T-cell (primary cell): ENCODE data around the gene CCDC70. TPM values are rescaled to one million over a fixed set of nuclear protein-coding genes. Genes with fewer than 3 reads are reported as not detected.

Experiments used
- ATAC-seq, 4 experiments: fragments of 200-7000 bp in 3 of 4; fragments of 150-1000 bp in 1 of 4; cut with Tn5 transposase; replicated peaks in 1 of 4; 1 replicate in 3 of 4; 2 replicates in 1 of 4; pipeline ENCODE4 v1.10.0; 2021; ENCODE audit warnings: moderate library complexity in 3 of 4, mild to moderate bottlenecking in 2 of 4, moderate number of reproducible peaks in 1 of 4
- CTCF ChIA-PET, 2 donors: fragments of 300-600 bp; sonication (Branson Sonifier 250); formaldehyde crosslinking; loops; one replicate each; lab custom pipeline; 2022; ENCODE audit warnings: antibody characterized with exemption in 2 of 2; lab: Charles Lee
- POLR2A ChIA-PET, 2 donors: fragments of 300-600 bp; sonication (Branson Sonifier 250); formaldehyde crosslinking; loops; one replicate each; lab custom pipeline; 2022; ENCODE audit warnings: antibody characterized with exemption in 2 of 2; lab: Charles Lee
- DNase-seq, 35 experiments: peaks; one replicate each; pipeline versions ENCODE4 v3.0.0 to v3.0.0-alpha.2; 2013 to 2023
- H3K27ac ChIP-seq: one replicate; pipeline ENCODE4 v1.5.1; 2013; ENCODE audit warnings: low read length
- H3K27me3 ChIP-seq, 2 experiments: replicated peaks in 1 of 2; 1 replicate in 1 of 2; 2 replicates in 1 of 2; pipeline versions ENCODE4 v1.6.1 to v1.7.0; 2013; ENCODE audit warnings: low read length in 1 of 2, mixed read lengths in 1 of 2; ENCODE audit not compliant: control insufficient read depth in 2 of 2, insufficient read depth in 2 of 2; ENCODE audit errors: extremely low read depth in 1 of 2
- H3K36me3 ChIP-seq, 2 donors: 1 replicate in 1 of 2; 2 replicates in 1 of 2; pipeline versions ENCODE4 v1.6.1 to v1.7.0; 2013; ENCODE audit warnings: low read length in 1 of 2; ENCODE audit not compliant: control insufficient read depth in 2 of 2, insufficient read depth in 1 of 2; ENCODE audit errors: extremely low read depth in 1 of 2
- H3K4me1 ChIP-seq, 2 experiments: 1 replicate in 1 of 2; 2 replicates in 1 of 2; pipeline versions ENCODE4 v1.6.1 to v1.7.0; 2013; ENCODE audit warnings: low read length in 2 of 2, mixed read lengths in 1 of 2; ENCODE audit not compliant: insufficient read depth in 2 of 2, control insufficient read depth in 1 of 2; ENCODE audit errors: extremely low read depth in 1 of 2
- H3K4me3 ChIP-seq, 2 donors: 1 replicate in 1 of 2; 2 replicates in 1 of 2; pipeline versions ENCODE4 v1.5.1 to v1.7.0; 2013; ENCODE audit warnings: mild to moderate bottlenecking in 2 of 2, low read length in 1 of 2, moderate library complexity in 1 of 2; ENCODE audit not compliant: control insufficient read depth in 1 of 2; ENCODE audit errors: extremely low read depth in 1 of 2
- H3K9me3 ChIP-seq: 2 replicates; pipeline ENCODE4 v1.7.0; 2013
- H3K27ac Mint-ChIP-seq, 2 donors: one replicate each; pipeline ENCODE4 v1.8.0; 2020 to 2021; ENCODE audit warnings: mild to moderate bottlenecking in 2 of 2, mixed read lengths in 2 of 2
- H3K27me3 Mint-ChIP-seq, 2 donors: one replicate each; pipeline ENCODE4 v1.8.0; 2021 to 2022; ENCODE audit warnings: mixed read lengths in 2 of 2
- H3K36me3 Mint-ChIP-seq: one replicate; pipeline ENCODE4 v1.8.0; 2021; ENCODE audit warnings: mixed read lengths
- H3K4me1 Mint-ChIP-seq, 3 donors: one replicate each; pipeline ENCODE4 v1.8.0; 2020 to 2022; ENCODE audit warnings: mixed read lengths in 3 of 3, mild to moderate bottlenecking in 1 of 3
- H3K4me3 Mint-ChIP-seq, 3 donors: one replicate each; pipeline ENCODE4 v1.8.0; 2020 to 2022; ENCODE audit warnings: mild to moderate bottlenecking in 3 of 3, mixed read lengths in 3 of 3, moderate library complexity in 3 of 3
- H3K9me3 Mint-ChIP-seq, 3 donors: one replicate each; pipeline ENCODE4 v1.8.0; 2020 to 2022; ENCODE audit warnings: mixed read lengths in 3 of 3
- WGBS: methylation state at CpG from one replicate; pipeline ENCODE4 v1.1.5; 2013; ENCODE audit warnings: missing lambda C conversion rate; ENCODE audit not compliant: insufficient coverage; 5-methylcytosine and 5-hydroxymethylcytosine counted together
- total RNA-seq, 35 experiments: library from RNA in 6 of 35; stranded (reverse) in 6 of 35; fragments of 120-200 nt in 1 of 35; gene quantifications; one replicate each; pipeline versions ENCODE4 v1.2.1 to v1.2.4 and lab custom pipeline; 2013 to 2026

Gene CCDC70
- total RNA-seq, 5 donors from 2014 or later (not counting 1 experiment from before 2014, with no cell fraction given): not detected

DNA sequence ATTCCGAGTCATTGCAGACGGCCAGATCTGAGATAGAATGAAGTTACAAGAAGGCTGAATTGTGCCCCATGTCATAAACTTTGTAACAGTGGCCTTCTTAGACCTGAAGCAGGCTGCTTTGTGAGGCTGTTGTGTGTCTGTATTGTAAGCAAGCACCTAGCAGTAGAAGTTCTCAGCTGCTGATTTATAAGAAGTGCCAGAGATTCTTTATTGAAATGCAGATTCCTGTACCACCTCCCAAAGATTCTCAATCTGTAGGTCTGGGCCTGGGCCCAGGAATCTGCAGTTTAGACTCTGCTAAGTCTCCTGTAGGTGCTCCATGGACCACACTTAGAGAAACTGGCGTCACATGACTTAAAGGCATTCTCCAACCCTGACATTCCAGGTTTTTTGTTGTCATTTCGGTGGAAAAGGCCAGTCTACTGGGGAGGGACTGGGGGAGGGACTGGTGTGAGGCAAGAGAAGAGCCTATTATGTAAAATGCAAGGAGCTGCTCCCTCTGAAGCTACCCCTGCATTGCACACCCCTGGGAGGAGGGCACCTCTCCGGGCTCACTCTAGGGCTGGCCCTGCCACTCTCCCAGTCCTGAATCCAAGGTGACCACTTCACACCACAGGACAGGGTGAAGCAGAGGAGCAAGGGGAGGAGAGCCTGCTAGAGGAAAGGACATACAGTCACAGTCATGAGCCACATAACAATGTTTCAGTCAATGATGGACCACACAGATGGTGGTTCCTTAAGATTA, 16.0 kb upstream of the CCDC70 start:
- no peaks in the 10 kb centered on the region for H3K9me3 ChIP-seq
- H3K27me3 ChIP-seq: peaks cover 0 to 10% of the 10 kb centered on the region in 2 experiments
- ChIA-PET CTCF (interaction anchor here (0.6 to 1.6 kb wide), 5 partner anchors 13 to 269 kb away, joined by 3 to 8 read pairs (median 3); no protein-coding TSS in a partner anchor), POLR2A (interaction anchor here in 1 of 2 donors (0.6 kb wide), 1 partner anchor 1924 kb away, joined by 4 read pairs; no protein-coding TSS in a partner anchor)
- peaks cover 0 to 6% of the 10 kb centered on the region in 2 experiments for H3K4me1 ChIP-seq
- DNase-seq (no peak), ATAC-seq (no peak)
- WGBS: 94% methylated on average over 2 of the region's 5 CpGs
- no peak overlapping the region for H3K27ac ChIP-seq
- Mint-ChIP-seq H3K27ac (no peak overlapping the region), H3K27me3 (peaks cover 0 to 9% of the 10 kb centered on the region in 2 donors), H3K4me1 (peaks cover 8 to 12% (median 9%) of the 10 kb centered on the region in 3 donors), H3K36me3 (no peaks in the 10 kb centered on the region), H3K4me3 (no peak overlapping the region), H3K9me3 (no peaks in the 10 kb centered on the region)
- H3K36me3 ChIP-seq: no peaks in the 10 kb centered on the region
- no peak overlapping the region for H3K4me3 ChIP-seq

DNA sequence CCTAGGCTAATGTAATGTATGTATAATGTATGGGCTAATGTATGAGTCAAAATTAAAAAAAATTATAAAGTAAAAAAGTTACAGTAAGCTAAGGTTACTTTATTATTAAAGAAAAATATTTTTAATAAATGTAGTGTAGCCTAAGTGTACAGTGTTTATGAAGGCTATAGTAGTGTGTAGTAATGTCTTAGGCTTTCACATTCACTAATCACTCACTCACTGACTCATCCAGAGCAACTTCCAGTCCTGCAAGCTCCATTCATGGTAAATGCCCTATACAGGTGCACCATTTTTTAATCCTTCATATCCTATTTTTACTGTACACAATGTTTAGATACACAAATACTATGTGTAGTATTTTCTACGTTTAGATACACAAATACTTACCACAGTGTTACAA, 15.0 kb upstream of the CCDC70 start:
- H3K4me1 ChIP-seq: peaks cover 0 to 6% of the 10 kb centered on the region in 2 experiments

DNA sequence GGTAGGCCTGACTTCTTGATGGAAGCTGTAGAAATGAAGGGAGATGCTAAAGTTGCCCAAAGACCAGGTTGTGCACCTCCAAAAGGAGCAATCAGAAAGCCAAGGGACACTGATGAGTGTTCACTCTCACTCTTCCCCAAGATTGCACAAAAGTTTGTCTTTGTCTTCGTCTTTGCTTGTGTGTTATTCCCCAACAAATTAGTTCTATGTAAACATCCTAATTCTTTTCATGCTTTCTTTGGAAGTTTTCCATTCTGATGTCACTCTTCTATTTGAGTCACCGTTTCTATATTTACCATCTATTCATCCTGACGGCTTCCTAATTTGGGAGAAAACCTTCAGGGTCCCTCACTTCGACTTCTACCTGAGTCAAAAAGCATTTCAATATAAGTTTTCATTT, 13.1 kb upstream of the CCDC70 start:
- no peak overlapping the region for H3K27ac Mint-ChIP-seq
- peaks cover 11 to 12% of the 10 kb centered on the region in 2 donors for H3K27me3 Mint-ChIP-seq
- no peak overlapping the region for H3K27ac ChIP-seq

More for the DNA sequence above, 15.0 kb upstream of the CCDC70 start:
- CTCF ChIA-PET: interaction anchor here (0.6 to 1.6 kb wide), 3 partner anchors 12 to 1929 kb away, joined by 3 to 4 read pairs (median 4); no protein-coding TSS in a partner anchor
- Histone ChIP-seq H3K4me3 (no peak overlapping the region), H3K27me3 (peaks cover 0 to 10% of the 10 kb centered on the region in 2 experiments), H3K27ac (no peak overlapping the region), H3K36me3 (no peaks in the 10 kb centered on the region), H3K9me3 (no peaks in the 10 kb centered on the region)
- ATAC-seq (no peak), DNase-seq (no peak)
- Mint-ChIP-seq H3K27me3 (peaks cover 5 to 12% of the 10 kb centered on the region in 2 donors), H3K27ac (no peak overlapping the region), H3K4me1 (peaks cover 8 to 12% (median 9%) of the 10 kb centered on the region in 3 donors), H3K9me3 (no peaks in the 10 kb centered on the region), H3K36me3 (no peaks in the 10 kb centered on the region), H3K4me3 (no peak overlapping the region)
- WGBS: no CpG with 5 or more reads among the region's 1 CpG
- POLR2A ChIA-PET: no interaction called here

DNA sequence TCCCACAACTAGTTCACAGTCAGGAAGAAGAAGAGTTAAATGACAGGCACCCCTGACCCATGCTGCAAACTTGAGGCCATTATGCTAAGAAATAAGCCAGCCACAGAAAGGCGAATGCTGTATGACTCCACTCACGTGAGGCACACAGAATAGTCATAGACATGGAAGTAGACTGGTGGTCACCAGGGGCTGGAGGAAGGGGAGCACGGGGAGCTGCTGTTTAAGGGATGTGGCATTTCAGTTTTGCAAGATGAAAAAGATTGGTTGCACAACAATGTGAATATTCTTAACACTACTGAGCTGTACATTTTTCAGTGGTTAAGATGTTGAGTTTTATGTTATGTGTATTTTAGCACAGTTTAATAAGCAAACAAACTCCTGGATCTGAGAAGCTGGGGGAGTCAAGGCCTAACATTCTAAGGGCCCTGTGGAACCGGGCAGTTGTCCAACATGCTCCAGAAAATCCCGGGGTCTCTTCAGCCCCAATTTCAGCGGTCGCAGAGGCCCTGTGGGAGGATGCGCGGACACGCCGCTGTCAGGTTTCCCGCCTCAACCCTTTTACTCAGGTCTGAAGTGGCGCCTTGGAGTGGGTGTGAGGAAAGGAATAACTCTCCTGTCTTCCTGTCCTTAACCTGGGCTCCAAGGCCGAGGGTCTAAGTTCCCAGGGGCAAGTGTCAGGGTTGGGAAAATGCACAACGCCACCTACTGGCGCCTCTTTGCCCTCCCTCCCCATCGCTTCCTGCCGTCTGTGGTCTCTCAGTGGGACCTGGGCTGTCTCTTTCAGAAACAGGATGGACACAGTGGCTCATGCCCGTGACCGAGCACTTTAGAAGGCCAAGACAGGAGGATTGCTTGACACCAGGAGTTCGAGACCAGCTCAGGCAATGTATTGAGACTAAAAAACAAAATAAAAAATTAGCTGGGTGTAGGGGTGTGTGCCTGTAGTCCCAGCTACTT, 12.3 kb upstream of the CCDC70 start:
- Histone ChIP-seq H3K4me1 (peaks cover 0 to 6% of the 10 kb centered on the region in 2 experiments), H3K9me3 (no peaks in the 10 kb centered on the region), H3K27ac (no peak overlapping the region), H3K36me3 (no peaks in the 10 kb centered on the region), H3K27me3 (peaks cover 0 to 15% of the 10 kb centered on the region in 2 experiments), H3K4me3 (no peak overlapping the region)
- no peak overlapping the region for H3K27ac Mint-ChIP-seq
- no peak overlapping the region for H3K4me3 Mint-ChIP-seq
- ATAC-seq: peak in 1 of 4 experiments; percentile 56
- 70% methylated on average over 9 of the region's 21 CpGs for WGBS
- H3K9me3 Mint-ChIP-seq: no peaks in the 10 kb centered on the region
- no peaks in the 10 kb centered on the region for H3K36me3 Mint-ChIP-seq
- CTCF ChIA-PET: interaction anchor here (0.6 to 1.9 kb wide), 3 partner anchors 15 to 35 kb away, joined by 3 to 5 read pairs (median 3); no protein-coding TSS in a partner anchor
- peaks cover 10 to 11% of the 10 kb centered on the region in 2 donors for H3K27me3 Mint-ChIP-seq
- peak in 12 of 35 experiments; percentile 8 to 58 (median 22) for DNase-seq
- peaks cover 8 to 10% (median 9%) of the 10 kb centered on the region in 3 donors for H3K4me1 Mint-ChIP-seq
- POLR2A ChIA-PET: no interaction called here

More for the DNA sequence above, 13.1 kb upstream of the CCDC70 start:
- ChIA-PET POLR2A (no interaction called here), CTCF (interaction anchor here (0.6 to 1.3 kb wide), 2 partner anchors 33 to 35 kb away, joined by 3 read pairs; no protein-coding TSS in a partner anchor)
- Mint-ChIP-seq H3K4me1 (peaks cover 8 to 12% (median 9%) of the 10 kb centered on the region in 3 donors), H3K36me3 (no peaks in the 10 kb centered on the region), H3K4me3 (no peak overlapping the region), H3K9me3 (no peaks in the 10 kb centered on the region)
- Histone ChIP-seq H3K4me3 (no peak overlapping the region), H3K4me1 (peaks cover 0 to 6% of the 10 kb centered on the region in 2 experiments), H3K9me3 (no peaks in the 10 kb centered on the region), H3K36me3 (no peaks in the 10 kb centered on the region), H3K27me3 (peaks cover 0 to 15% of the 10 kb centered on the region in 2 experiments)
- no peak for ATAC-seq
- 89% methylated on average over 1 of the region's 4 CpGs for WGBS
- DNase-seq: no peak

DNA sequence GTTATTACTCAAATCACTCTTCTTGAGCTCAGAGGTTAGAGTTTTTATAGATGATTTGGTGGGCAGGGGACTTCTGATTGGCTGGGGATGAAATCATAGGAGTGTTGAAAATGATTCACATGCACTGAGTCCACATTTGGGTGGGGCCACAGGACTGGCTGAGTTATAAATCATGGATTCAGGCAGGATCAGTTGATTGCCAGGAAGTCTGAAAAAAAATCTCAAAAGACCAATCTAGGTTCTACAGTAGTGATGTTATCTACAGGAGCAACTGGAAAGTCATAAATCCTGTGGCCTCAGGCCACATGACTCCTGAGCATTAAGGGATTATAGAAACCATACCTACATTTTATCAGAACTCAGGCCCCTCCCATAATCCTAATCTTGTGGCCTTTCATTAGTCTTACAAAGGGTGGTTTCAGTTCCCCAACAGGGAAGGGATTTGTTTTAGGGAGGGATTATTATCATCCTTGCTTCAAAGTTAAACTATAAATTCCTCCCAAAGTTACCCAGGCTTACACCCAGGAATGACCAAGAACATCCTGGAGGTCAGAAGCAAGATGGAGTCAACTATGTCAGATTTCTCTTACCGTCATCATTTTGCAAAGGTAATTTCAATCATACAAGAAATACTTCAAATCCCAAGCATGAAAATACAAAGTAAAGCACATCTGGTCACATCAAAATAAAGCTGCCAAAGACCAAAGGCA, 5.6 kb upstream of the CCDC70 start:
- Histone ChIP-seq H3K4me3 (no peak overlapping the region), H3K4me1 (no peaks in the 10 kb centered on the region), H3K27ac (no peak overlapping the region), H3K9me3 (no peaks in the 10 kb centered on the region), H3K27me3 (peaks cover 0 to 5% of the 10 kb centered on the region in 2 experiments), H3K36me3 (no peaks in the 10 kb centered on the region)
- POLR2A ChIA-PET: no interaction called here
- WGBS: 100% methylated on average over 1 of the region's 1 CpG
- CTCF ChIA-PET: interaction anchor here in 1 of 2 donors (0.6 kb wide), 1 partner anchor 30 kb away, joined by 6 read pairs; no protein-coding TSS in a partner anchor
- ATAC-seq (no peak), DNase-seq (no peak)
- Mint-ChIP-seq H3K4me3 (no peak overlapping the region), H3K27ac (no peak overlapping the region), H3K27me3 (peaks cover 0 to 13% of the 10 kb centered on the region in 2 donors), H3K36me3 (no peaks in the 10 kb centered on the region), H3K4me1 (no peaks in the 10 kb centered on the region), H3K9me3 (no peaks in the 10 kb centered on the region)
